ENCODE results near the gene ITFG1.
"Not testable (repeated sequence)": the region's sequence is repeated elsewhere in the genome, so short reads cannot be mapped to it uniquely, and the experiment has no call there.

The ITFG1 gene

DNA sequence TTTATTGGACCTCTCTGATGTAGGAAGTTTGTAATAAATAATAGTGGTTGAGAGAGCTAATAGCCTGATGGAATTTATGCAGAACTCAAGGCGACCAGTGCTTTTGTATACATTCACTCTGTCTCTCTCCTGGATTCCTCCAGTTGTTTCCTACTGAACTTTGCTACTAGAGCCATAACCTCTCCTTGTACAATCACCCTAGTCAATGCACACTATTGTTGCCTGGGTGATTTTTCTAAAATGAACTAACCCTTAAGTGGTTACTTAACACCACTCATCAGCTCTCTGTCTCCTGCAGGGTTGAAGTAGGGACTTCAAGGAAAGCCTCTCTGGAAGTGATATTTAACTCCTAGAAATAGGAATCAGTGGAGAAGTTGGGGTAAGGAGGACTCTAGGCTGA, 9.9 kb upstream of the ITFG1 start:
- no peak for DNase-seq

DNA sequence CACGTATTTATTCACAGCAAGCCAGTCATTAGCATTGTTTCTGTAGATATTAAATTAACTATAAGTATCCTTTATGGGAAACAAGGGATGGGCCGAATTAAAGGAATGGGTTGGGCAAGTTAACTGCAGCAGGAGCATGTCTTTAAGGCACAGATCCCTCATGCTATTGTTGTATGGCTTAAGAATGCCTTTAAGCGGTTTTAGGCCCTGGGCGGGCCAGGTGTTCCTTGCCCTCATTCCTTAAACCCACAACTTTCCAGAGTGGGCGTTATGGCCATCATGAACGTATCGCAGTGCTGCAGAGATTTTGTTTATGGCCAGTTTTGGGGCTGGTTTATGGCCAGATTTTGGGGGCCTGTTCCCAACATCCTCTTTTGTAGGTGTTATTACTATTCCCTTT, 9.3 kb upstream of the ITFG1 start:
- no peak for DNase-seq

DNA sequence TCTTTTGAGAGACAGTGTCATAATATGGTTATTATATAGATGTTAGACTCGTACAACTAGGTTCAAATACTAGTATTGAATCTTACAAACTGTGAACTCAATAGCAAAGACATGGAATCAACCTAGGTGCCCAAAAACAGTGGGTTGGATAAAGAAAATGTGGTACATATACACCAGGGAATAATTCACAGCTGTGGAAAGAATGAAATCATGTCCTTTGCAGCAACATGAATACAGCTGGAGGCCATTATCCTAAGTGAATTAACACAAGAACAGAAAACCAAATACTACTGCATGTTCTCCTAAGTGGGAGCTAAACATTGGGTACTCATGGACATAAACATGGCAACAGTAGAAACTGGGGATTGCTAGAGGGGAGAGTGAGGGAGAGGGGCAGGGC, 8.4 kb upstream of the ITFG1 start:
- DNase-seq = no peak

DNA sequence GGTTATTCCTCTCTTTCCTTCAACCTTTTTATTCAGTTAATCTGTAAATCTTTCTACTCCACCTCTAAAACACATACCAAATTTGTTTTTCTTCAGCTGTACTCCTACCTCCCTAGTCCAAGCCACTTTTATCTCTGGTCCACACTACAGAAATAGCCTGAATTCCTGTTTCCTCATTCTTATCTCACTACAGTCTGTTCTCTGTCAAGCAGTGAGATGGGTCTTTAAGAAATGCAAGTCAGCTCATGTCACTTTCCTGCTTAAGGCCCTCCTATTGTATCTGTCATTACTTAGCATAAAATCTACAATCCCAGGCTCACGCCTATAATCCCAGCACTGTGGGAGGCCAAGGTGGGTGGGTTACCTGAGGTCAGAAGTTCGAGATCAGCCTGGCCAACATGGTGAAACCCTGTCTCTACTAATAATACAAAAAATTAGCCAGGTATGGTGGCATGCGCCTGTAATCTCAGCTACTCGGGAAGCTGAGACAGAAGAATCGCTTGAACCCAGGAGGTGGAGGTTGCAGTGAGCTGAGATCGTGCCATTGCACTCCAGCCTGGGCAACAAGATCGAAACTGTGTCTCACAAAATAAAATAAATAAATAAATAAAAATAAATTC, 7.3 kb upstream of the ITFG1 start:
- not testable (repeated sequence) for DNase-seq

DNA sequence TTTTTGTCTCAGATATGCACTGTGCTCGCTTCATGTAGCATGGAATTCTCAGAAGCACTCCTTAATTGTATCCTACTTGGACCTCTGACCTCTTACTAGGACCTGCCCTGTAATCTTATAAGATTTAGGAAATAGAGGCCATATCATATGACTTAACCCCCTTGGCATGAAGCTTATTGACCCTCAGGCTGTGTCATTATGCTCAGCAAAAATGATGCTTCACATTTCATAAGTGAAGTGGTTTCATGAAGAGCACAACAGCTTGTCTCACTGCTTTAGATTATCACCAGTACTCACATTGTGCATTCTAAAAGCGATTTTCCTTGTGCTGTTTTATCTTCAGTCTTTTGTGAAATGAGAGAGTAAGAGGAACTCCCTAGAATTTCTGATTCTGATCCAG, 6.6 kb upstream of the ITFG1 start:
- no peak for DNase-seq

DNA sequence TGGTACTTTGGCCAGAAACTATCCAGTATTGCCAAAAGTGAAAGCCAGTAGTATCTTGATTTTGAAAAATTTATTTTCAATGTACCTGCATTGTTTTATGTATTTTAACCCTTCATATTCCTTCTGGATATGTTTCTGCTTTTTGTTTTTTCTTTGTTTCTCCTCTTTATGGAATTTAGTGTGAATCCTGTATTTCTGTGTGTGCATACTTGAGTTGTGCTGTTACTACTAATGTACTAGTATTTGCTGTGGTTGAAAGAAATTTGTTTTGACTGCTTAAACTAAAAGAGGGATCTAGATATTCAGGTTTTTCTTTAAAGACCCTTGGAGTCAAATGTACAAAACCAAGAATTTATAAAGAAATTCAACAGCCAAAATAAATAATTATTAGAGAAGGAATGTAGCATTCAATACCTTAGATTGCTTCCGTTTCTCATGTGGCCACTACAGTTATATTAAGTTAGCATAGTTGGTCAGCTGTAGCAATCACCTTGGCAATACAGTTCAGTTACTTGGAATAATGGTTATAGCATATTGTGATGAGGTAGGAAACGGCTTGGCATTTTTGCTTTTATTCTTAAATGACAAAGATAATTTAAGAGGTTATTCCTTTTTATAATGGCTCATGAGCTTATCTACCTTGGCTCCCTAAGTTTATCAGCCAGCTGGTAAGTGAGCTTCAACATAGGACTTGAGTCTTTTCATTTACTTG, 5.2 kb upstream of the ITFG1 start:
- DNase-seq = no peak

DNA sequence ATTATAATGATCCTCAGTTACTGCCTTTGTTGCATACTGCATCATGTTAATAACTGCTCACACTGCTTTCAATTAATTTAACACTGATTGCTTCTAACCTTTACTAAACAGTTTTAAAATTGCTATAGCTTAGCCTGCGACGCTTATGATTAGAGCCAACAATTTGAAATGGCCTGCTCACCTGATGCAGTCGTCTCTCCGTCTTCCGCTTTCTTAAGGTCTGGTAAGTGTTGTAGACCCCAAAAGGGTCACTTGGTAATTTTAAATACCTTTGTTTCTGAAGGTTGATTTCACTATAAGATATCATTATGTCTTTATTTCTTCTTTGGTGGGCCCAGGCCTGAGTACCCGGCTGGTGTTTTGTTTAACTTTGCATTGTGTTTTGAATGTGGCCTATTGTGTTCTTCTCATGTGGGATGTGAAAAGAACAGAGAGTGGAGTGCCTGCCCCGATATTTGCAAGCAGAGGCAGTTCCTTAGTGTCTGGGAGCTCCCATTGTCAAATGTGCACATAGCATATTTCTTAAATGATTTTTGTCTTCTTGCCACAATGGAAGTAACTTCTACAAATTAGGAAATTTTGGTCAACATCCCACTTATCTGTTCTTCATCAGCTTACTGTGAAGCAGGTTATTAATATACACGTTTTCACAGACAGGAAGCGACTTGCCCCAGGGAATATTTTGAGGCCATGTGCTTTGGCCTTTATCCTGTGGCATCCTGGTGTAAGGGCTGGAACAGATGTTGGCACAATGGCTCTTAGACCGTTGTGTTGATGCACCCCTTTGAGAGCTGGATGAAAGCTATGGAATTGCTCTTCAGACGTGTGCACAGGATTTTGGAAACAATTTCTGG, 3.1 kb upstream of the ITFG1 start:
- no peak for DNase-seq

DNA sequence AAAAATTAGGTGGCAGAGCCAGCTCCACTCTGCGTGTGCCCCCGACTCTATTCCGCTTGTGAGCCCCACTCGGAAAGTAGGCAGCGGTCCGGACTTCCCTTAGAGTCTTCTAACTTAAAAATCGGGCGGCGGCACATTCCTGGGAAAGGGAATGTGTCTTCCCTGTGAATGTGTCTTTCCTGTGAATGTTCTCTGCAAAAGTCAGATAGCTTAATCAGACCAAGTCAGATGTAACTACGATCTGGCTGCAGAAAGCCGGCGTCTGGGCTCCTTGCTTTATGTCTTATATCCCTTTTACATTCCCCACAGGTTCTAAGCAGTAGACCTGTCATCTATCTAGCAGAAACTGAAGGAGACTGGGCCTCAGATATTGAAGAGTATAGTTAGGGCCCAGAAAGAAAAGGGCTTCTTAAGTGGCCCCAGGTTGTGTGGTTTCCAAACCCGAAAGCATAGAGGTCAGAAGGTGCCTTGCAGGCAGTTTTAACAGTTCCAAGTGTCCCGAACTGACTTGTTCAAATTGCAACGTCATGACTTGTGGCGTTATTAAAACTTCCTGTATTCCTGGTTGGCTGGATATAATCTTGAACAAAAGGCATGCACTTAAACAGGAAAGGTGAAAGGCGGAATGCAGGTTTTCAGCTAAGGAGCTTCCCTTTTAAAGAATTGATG, 869 bp upstream of the ITFG1 start:
- DNase-seq = peak in 1 of 2 experiments; percentile 28

DNA sequence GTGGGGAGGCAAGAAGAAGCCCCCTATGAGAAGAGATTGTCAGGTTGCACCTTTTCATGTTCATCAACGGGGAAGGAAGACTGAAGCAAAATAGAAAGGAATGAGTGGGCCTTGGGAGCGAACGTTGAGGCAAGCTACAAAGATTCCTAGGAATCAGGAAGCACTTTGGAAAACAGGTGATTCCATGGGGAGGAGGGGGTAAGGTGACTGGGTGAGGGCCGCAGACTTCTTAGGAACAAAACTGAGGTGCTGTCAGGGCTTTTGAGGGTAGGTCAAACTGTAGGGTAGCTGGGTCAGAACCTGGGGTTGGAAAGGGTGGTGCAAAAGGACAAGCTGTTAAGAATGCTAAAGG, 528 bp downstream of the ITFG1 start:
- DNase-seq = peak in 1 of 2 experiments; percentile 20

DNA sequence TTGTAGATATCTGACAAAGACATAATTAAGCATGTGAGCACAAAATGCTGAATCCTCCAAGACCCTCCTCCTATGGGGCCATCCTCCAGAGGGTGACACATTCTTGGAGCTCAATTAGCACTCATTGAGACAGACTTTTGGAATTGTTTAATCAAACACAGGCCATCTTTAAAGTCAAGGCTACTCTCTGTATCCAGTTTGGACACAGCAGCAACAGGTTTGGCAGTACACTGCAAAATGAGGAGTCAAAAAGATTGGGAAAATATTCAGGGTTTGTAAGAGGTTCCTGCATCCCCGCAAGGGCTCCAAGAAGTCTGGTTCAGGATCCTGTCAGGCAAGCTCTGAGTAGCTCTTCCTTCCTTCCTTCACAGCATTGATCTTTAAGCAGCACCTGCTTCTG, 1.3 kb downstream of the ITFG1 start:
- DNase-seq = no peak

DNA sequence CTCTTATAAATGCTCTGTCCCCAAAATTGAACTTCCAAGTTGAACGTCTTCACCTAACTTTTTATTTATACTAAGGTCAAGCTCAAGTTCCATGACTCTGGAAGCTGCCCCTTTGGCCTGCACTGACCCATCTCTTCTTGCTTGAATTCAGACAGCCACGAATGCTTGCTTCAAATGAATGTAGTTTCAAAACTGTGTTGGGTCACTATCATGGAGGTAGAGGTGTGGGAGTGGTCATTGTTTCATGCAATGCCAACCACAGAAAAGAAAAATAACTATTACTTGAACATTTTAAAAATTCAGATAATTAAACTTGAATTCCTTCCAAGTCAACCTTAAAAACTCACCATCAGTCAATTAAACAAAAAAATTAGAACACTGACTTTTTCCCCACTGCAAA, 2.5 kb downstream of the ITFG1 start:
- DNase-seq = no peak

DNA sequence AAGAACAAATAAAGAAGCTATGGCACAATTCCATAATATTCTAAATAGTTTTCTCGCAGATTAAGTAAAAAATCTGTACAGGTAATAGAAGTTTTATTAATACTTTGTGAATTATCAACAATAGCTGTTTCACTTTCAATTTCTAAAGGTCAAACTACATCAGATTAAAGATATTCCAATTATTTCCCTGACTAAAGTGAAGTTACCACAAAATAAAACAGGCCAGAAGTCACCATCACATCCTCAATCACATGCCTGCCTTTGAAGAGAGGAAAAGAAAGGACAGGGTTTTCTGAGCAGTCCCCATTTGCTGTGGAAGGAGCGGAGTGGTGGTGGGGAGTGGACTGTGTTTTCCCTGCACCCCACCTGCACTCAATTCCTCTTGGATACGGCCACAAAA, 11.1 kb downstream of the ITFG1 start:
- DNase-seq = no peak

DNA sequence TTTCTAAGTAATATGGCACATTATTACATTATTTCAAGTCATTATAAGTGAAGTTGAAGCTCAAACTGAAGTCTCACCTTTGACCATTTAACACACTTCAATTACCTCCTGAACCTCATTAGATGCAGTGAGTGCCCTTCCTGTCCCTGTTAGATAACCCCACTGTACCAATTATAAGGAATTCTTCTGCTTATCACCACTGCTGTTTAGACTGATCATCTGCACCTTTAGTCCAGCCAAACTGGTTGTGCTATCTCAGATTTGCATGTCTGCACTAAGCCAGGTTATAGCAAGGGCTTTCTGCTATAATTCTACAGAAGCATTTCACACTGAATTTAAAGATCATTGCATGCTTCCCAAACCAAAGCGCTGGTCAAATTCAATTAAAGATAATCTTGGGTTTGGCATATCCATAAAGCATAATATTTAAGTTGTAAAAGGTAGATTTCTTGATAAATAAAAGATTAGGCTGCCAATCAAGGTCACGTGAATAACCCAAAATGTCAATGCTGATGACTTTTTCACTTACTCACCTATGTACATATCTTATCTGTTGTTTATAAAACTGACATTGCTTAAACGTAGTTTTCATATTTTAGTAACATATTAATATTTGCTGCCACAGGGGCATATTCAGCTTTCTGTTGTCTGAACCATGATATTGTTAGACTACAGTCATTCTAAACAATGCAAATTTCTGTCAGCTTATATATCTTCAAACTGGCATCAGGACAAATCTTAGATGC, 11.9 kb downstream of the ITFG1 start:
- DNase-seq = no peak

DNA sequence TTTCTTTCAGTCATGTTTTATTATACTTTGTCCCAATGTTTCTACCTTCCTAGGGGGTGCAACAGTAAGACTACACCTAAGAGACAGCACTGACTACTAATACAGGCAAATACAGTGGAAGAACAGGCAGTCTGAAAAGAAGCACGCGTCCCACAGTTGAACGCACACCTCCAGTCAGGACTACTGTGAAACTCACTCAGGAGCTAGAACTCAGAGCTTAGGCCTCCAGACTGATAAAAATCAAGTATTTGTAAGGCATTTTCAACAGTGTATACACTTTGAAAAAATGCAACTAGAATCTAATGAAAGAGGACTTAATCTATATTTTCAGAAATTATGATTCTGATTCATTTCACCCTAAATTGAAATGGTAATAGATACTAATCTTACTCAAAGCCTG, 14.4 kb downstream of the ITFG1 start:
- DNase-seq = no peak

DNA sequence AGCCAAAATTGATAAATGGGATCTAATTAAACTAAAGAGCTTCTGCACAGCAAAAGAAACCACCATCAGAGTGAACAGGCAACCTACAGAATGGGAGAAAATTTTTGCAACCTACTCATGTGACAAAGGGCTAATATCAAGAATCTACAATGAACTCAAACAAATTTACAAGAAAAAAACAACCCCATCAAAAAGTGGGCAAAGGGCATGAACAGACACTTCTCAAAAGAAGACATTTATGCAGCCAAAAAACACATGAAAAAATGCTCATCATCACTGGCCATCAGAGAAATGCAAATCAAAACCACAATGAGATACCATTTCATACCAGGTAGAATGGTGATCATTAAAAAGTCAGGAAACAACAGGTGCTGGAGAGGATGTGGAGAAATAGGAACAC, 18.0 kb downstream of the ITFG1 start:
- DNase-seq = not testable (repeated sequence)

DNA sequence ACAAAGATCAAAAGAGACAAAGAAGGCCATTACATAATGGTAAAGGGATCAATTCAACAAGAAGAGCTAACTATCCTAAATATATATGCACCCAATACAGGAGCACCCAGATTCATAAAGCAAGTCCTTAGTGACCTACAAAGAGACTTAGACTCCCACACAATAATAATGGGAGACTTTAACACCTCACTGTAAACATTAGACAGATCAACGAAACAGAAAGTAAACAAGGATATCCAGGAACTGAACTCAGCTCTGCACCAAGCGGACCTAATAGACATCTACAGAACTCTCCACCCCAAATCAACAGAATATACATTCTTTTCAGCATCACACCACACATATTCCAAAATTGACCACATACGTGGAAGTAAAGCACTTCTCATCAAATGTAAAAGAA, 20.8 kb downstream of the ITFG1 start:
- DNase-seq = not testable (repeated sequence)

DNA sequence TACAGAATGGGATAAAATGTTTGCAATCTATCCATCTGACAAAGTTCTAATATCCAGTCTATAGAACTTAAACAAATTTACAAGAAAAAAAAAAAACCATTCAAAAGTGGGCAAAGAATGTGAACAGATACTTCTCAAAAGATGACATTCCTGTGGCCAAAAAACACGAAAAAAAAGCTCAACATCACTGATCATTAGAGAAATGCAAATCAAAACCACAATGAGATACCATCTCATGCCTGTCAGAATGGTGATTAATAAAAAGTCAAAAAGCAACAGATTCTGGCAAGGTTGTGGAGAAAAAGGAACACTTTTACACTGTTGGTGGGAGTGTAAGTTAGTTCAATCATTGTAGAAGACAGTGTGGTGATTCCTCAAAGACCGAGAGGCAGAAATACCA, 26.6 kb downstream of the ITFG1 start:
- DNase-seq = not testable (repeated sequence)

DNA sequence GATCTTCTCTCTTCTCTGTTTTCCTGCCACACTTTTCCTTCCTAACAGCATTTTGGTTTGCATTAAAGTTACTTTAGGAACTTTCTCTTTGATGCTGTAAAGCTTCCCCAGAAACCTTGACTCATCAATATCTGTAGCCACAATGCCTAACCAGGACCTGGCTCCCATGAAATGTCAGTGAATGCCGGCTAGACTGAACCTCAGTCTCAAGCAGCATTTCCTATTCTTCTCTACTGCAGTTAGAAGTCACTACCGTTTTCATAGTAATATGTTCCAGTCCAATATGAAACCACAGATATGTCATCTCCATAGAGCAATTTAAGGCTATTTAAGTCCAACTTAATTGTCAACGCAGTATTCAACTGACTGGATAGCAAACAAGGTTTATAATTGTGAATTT, 28.9 kb downstream of the ITFG1 start:
- no peak for DNase-seq

DNA sequence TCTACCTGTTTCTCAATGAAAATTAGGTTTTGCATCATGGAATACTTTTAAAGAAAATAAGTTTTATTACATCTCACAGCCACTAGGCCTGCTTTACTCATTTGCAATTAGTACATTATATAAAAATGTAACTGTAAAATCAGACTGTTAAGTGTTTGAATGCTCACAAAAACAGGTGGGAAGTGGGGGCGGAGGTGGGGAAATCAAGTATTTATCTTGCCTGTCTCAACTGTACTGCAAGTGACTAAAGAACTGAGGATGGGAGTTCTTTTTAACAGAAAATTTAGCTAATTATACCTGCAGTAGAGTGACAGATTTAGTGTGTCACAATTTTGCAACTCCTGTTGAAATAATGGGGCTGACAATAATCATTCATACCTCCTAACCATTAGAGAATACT, 34.1 kb downstream of the ITFG1 start:
- DNase-seq = no peak

DNA sequence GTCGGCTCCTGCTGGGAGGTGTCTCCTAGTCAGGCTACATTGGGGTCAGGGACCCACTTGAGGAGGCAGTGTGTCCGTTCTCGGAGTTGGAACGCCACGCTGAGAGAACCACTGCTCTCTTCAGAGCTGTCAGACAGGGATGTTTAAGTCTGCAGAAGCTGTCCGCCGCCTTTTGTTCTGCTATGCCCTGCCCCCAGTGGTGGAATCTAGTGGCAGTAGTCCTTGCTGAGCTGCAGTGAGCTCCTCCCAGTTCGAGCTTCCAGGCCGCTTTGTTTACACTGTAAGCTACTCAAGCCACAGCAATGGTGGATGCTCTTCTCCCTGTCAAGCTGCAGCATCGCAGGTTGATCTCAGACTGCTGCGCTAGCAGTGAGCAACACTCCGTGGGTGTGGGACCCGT, 36.0 kb downstream of the ITFG1 start:
- DNase-seq = no peak

DNA sequence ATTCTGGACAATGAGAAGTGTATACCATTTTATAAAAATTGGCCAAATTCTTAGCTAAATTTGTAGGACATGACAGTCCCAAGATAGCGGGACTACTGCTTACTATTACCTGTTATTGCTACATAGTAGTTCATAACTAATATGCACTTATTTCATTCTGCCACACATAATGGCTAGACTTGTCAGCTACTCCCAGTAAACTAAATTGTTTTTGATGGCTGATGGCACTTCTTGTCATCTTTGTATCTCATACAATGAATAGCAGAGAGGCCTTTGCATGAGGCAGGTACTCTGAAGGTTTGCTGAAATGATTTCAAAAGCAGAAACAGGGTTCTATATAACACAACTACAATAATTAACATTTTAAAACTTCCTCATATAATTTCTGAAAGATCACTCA, 44.0 kb downstream of the ITFG1 start:
- DNase-seq = no peak

DNA sequence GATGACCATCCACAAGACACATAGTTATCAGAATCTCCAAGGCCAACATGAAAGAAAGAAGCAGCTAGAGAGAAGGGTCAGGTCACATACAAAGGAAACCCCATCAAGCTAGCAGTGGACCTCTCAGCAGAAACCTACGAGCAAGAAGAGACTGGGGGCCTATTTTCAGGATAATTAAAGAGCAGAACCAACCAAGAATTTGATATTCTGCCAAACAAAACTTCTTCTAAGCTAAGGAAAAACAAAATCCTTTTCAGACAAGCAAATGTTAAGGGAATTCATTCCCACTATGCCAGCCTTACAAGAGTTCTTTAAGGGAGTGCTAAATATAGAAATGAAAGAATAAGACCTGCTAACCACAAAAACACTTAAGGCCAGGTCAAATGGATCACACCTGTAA, 47.8 kb downstream of the ITFG1 start:
- DNase-seq = no peak

DNA sequence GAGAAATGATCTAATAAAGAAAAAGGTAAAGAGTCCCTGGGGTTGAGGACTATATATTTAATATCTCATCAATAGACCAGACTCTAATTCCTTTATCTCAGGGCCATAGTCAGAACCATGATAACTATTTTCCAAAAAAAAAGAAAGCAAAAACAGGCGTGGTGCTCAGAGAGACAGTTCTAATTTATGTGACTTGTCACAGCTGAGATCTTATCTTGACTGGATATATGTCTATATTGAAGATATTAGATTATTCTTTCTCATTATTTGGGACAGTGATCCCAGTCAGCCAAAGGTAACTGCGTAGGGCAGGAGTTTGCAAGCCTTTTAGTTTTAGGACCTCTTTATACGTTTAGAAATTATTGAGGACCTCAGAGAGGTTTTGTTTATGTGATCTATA, 52.4 kb downstream of the ITFG1 start:
- no peak for DNase-seq
